C4-2B (cell line): ENCODE results near the gene ABCC10.

Source experiments
- ZFX ChIP-seq: fragments of 450-650 bp; IDR thresholded peaks from 2 replicates; pipeline ENCODE4 v1.6.1; 2017
- TF ChIP-seq, protein P1 (sequence below): fragments of 450-650 bp; conservative IDR thresholded peaks from 2 replicates; pipeline ENCODE4 v1.5.1; 2017; ENCODE audit warnings: mild to moderate bottlenecking

DNA sequence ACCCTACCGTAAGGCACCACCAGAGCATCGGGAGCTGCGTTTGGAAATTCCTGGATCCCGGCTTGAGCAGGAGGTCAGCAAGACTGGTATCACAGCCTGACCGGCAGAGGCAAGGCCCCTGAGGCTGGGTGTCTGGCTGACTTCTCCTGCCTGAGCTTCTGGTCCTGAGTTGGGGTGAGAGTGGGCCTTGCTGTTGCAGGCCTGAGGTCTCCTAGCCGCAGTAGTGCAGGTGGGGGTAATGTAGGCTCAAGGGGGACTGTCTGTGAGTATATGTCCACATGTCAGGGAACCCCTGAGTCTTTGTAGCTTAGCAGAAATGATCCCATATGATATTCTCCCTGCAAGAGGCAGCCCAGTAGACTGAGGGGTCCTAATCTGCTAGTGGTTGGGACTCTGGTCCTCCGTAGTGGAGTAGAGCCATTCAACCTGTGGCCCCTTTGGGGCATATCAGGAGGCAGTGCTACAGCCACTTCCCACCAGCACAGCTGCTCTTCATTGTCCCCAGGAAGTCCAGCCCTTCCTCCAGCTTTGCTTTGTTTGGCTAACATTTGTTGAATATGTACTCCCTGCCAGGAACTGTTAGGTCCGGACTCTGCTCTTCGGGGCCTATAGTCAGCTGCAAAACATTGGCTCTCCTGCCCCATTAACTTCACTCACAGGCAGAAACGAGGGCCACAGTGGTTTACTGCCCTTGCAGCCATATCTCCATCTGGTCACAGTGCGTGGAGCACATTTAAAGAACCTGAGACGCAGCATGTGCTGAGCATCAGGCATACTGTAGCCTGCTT is 71.9 kb downstream of the ABCC10 start:
- TF ChIP-seq, protein P1, sequence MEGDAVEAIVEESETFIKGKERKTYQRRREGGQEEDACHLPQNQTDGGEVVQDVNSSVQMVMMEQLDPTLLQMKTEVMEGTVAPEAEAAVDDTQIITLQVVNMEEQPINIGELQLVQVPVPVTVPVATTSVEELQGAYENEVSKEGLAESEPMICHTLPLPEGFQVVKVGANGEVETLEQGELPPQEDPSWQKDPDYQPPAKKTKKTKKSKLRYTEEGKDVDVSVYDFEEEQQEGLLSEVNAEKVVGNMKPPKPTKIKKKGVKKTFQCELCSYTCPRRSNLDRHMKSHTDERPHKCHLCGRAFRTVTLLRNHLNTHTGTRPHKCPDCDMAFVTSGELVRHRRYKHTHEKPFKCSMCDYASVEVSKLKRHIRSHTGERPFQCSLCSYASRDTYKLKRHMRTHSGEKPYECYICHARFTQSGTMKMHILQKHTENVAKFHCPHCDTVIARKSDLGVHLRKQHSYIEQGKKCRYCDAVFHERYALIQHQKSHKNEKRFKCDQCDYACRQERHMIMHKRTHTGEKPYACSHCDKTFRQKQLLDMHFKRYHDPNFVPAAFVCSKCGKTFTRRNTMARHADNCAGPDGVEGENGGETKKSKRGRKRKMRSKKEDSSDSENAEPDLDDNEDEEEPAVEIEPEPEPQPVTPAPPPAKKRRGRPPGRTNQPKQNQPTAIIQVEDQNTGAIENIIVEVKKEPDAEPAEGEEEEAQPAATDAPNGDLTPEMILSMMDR: no peak
- TF ChIP-seq ZFX: no peak
